ENCODE results near the gene PCDHGA9.
A peak's percentile ranks its signal among the peaks of the same experiment; 100 is the strongest.

The PCDHGA9 gene

GRCh38 chr5:141402553-141403243, at the start of gene PCDHGA9:
PCDHGA9 (plus strand) TSS chr5:141402778; CDS start chr5:141402953, 175 bp downstream.
- TF ChIP-seq, protein P1, sequence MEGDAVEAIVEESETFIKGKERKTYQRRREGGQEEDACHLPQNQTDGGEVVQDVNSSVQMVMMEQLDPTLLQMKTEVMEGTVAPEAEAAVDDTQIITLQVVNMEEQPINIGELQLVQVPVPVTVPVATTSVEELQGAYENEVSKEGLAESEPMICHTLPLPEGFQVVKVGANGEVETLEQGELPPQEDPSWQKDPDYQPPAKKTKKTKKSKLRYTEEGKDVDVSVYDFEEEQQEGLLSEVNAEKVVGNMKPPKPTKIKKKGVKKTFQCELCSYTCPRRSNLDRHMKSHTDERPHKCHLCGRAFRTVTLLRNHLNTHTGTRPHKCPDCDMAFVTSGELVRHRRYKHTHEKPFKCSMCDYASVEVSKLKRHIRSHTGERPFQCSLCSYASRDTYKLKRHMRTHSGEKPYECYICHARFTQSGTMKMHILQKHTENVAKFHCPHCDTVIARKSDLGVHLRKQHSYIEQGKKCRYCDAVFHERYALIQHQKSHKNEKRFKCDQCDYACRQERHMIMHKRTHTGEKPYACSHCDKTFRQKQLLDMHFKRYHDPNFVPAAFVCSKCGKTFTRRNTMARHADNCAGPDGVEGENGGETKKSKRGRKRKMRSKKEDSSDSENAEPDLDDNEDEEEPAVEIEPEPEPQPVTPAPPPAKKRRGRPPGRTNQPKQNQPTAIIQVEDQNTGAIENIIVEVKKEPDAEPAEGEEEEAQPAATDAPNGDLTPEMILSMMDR (IDR thresholded peaks at IDR 0.05; ENCODE audit: control extremely low read depth, extremely low read depth, low read depth, missing control alignments): peak; percentile 15
- ChIA-PET CTCF (interaction anchor here (1.4 to 1.5 kb wide), 3 partner anchors 15 to 165 kb away, joined by 3 to 6 read pairs (median 3); partner anchors contain the start of gene PCDHGB7), POLR2A (no interaction called here)
- no peak for DNase-seq (ENCODE audit: extremely low spot score)

GRCh38 chr5:141354900-141355469, 47.6 kb upstream of the PCDHGA9 start, which contains the start of gene PCDHGA4:
PCDHGA4 (plus strand) TSS chr5:141355021; CDS start chr5:141355108, 87 bp downstream.
- TF ChIP-seq, protein P1 (IDR thresholded peaks at IDR 0.05; ENCODE audit: control extremely low read depth, extremely low read depth, low read depth, missing control alignments): peak; percentile 44
- ChIA-PET POLR2A (no interaction called here), CTCF (interaction anchor here (0.9 to 2.5 kb wide), 10 partner anchors 9 to 209 kb away, joined by 3 to 12 read pairs (median 4); partner anchors contain the start of genes PCDHGA1, PCDHGA10, PCDHGA5 and PCDHGB3)
- no peak for DNase-seq (ENCODE audit: extremely low spot score)

- no peak for DNase-seq (ENCODE audit: extremely low spot score)
- TF ChIP-seq, protein P1 (IDR thresholded peaks at IDR 0.05; ENCODE audit: control extremely low read depth, extremely low read depth, low read depth, missing control alignments): no peak
- POLR2A ChIA-PET: no interaction called here
- CTCF ChIA-PET: interaction anchor here (0.9 to 2.5 kb wide), 11 partner anchors 9 to 208 kb away, joined by 3 to 12 read pairs (median 4); partner anchors contain the start of genes PCDHGA1, PCDHGA10, PCDHGA5 and PCDHGB3
These were observed 46.9 kb upstream of the PCDHGA9 start for GRCh38 chr5:141355641-141356040.

DNA sequence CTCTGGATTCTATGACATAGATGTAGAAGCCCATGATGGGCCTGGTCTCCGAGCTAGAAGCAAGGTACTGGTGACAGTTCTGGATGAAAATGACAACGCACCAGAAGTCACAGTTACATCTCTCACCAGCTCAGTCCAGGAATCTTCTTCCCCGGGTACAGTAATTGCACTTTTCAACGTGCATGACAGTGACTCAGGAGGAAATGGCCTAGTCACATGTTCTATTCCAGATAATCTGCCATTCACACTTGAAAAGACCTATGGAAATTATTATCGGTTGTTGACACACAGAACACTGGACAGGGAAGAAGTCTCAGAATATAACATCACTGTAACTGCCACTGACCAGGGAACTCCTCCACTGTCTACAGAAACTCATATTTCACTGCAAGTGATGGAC, 46.4 kb upstream of the PCDHGA9 start:
- TF ChIP-seq, protein P1 (IDR thresholded peaks at IDR 0.05; ENCODE audit: control extremely low read depth, extremely low read depth, low read depth, missing control alignments): no peak
- ChIA-PET POLR2A (no interaction called here), CTCF (interaction anchor here (0.9 to 2.5 kb wide), 7 partner anchors 8 to 208 kb away, joined by 3 to 10 read pairs (median 4); partner anchors contain the start of genes PCDHGA10 and PCDHGA5)
- no peak for DNase-seq (ENCODE audit: extremely low spot score)

- DNase-seq (ENCODE audit: extremely low spot score): no peak
- ChIA-PET POLR2A (no interaction called here), CTCF (interaction anchor here (2.9 kb wide), 1 partner anchor 201 kb away, joined by 9 read pairs; no protein-coding TSS in a partner anchor)
- TF ChIP-seq, protein P1 (IDR thresholded peaks at IDR 0.05; ENCODE audit: control extremely low read depth, extremely low read depth, low read depth, missing control alignments): no peak
These were observed 45.6 kb upstream of the PCDHGA9 start for GRCh38 chr5:141356950-141357349.

- TF ChIP-seq, protein P1 (IDR thresholded peaks at IDR 0.05; ENCODE audit: control extremely low read depth, extremely low read depth, low read depth, missing control alignments): peak; percentile 43
- CTCF ChIA-PET: interaction anchor here (0.7 to 2.9 kb wide), 14 partner anchors 16 to 232 kb away, joined by 3 to 9 read pairs (median 4); partner anchors contain the start of genes PCDHGA1, PCDHGA10, PCDHGA11 and PCDHGB6
- peak; percentile 46 for DNase-seq (ENCODE audit: extremely low spot score)
- POLR2A ChIA-PET: no interaction called here
These were observed 42.7 kb upstream of the PCDHGA9 start, which contains the start of gene PCDHGB2 for GRCh38 chr5:141359790-141360426. PCDHGB2 (plus strand) TSS chr5:141359994; CDS start chr5:141360136, 142 bp downstream.

Measured in GM10248 (cell line).